Vagina (tissue), 2 donors: ENCODE data around the gene AMPD3. TPM values are rescaled to one million over a fixed set of nuclear protein-coding genes. Genes with fewer than 3 reads are reported as not detected.

Experiments used
- DNase-seq, 2 donors: peaks; one replicate each; pipeline ENCODE4 v3.0.0-alpha.2; 2017; ENCODE audit errors: extremely low spot score in 2 of 2
- H3K27ac ChIP-seq: fragments of 200-600 bp; sonication (generic); one replicate; pipeline ENCODE4 v1.5.1; 2019
- H3K27me3 ChIP-seq: fragments of 200-600 bp; sonication (generic); one replicate; pipeline ENCODE4 v1.5.1; 2019
- H3K36me3 ChIP-seq, 2 donors: fragments of 200-600 bp; sonication (generic); one replicate each; pipeline ENCODE4 v1.5.1; 2017 to 2019
- H3K4me1 ChIP-seq: fragments of 200-600 bp; sonication (generic); one replicate; pipeline ENCODE4 v1.5.1; 2019
- H3K4me3 ChIP-seq, 2 donors: fragments of 200-600 bp; sonication (generic); 1 replicate in 1 of 2; 2 replicates in 1 of 2; pipeline ENCODE4 v1.5.1; 2016 to 2019
- H3K9me3 ChIP-seq: fragments of 200-600 bp; sonication (generic); one replicate; pipeline ENCODE4 v1.5.1; 2019
- POLR2A ChIP-seq, 2 donors: fragments of 450-650 bp; IDR thresholded peaks; one replicate each; pipeline ENCODE4 v1.6.1; 2017; ENCODE audit warnings: antibody characterized with exemption in 2 of 2, mild to moderate bottlenecking in 2 of 2, moderate library complexity in 2 of 2
- POLR2AphosphoS5 ChIP-seq, 2 donors: sonication (generic); formaldehyde crosslinking; IDR thresholded peaks; one replicate each; pipeline ENCODE4 v1.9.0; 2017; ENCODE audit warnings: antibody characterized with exemption in 2 of 2, mild to moderate bottlenecking in 2 of 2, low read depth in 1 of 2; ENCODE audit not compliant: insufficient read depth in 1 of 2
- intact Hi-C: fragments of 100-400 bp; cut with DNase I; formaldehyde crosslinking; loops from one replicate; pipeline ENCODE4 v1.15.1; 2023
- total RNA-seq: library from RNA; depleted of rRNA; stranded (reverse); fragments of >200 nt; gene quantifications from one replicate; pipeline ENCODE4 v1.2.3, GENCODE V29; 2016
- TF ChIP-seq, protein P1 (sequence below), 3 experiments: fragments of 450-650 bp in 2 of 3; fragments of 200-600 bp in 1 of 3; sonication (generic) in 1 of 3; IDR thresholded peaks; one replicate each; pipeline ENCODE4 v1.5.1; 2017 to 2019; ENCODE audit warnings: antibody characterized with exemption in 3 of 3, mild to moderate bottlenecking in 2 of 3, moderate library complexity in 2 of 3

Gene AMPD3
- total RNA-seq, 1 donor from 2014 or later, result 20.1 TPM

DNA sequence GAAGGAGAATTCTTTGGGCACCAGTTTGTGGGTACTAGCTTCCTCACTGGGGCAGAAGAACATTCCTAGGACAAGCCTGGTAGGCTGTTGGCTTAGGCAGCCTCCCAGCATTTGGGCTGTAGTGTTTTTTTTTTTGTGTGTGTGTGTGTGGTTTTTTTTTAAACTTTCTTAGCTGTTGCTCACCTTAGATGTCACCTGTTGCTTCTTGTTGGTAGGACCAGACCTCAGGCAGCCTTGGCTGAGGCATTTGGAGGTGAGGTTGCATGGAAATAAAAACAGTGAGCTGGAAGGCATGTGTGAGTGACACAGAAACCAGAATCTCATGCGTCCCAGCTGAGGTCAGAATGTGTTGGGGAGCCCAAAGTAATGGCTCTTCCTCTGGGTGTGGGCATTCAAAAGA, 21.3 kb downstream of the AMPD3 start:
- Histone ChIP-seq H3K27ac (no peak overlapping the region), H3K36me3 (no peaks in the 10 kb centered on the region), H3K4me1 (no peaks in the 10 kb centered on the region), H3K27me3 (no peaks in the 10 kb centered on the region), H3K4me3 (no peak overlapping the region), H3K9me3 (no peaks in the 10 kb centered on the region)
- DNase-seq, result no peak
- TF ChIP-seq, protein P1, sequence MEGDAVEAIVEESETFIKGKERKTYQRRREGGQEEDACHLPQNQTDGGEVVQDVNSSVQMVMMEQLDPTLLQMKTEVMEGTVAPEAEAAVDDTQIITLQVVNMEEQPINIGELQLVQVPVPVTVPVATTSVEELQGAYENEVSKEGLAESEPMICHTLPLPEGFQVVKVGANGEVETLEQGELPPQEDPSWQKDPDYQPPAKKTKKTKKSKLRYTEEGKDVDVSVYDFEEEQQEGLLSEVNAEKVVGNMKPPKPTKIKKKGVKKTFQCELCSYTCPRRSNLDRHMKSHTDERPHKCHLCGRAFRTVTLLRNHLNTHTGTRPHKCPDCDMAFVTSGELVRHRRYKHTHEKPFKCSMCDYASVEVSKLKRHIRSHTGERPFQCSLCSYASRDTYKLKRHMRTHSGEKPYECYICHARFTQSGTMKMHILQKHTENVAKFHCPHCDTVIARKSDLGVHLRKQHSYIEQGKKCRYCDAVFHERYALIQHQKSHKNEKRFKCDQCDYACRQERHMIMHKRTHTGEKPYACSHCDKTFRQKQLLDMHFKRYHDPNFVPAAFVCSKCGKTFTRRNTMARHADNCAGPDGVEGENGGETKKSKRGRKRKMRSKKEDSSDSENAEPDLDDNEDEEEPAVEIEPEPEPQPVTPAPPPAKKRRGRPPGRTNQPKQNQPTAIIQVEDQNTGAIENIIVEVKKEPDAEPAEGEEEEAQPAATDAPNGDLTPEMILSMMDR (IDR thresholded peaks at IDR 0.05), result no peak
- TF ChIP-seq POLR2AphosphoS5 (IDR thresholded peaks at IDR 0.05; ENCODE audit: insufficient read depth in 1 of 2, low read depth in 1 of 2) (no peak), POLR2A (IDR thresholded peaks at IDR 0.05) (no peak)
- intact Hi-C loops, result no loop called here

DNA sequence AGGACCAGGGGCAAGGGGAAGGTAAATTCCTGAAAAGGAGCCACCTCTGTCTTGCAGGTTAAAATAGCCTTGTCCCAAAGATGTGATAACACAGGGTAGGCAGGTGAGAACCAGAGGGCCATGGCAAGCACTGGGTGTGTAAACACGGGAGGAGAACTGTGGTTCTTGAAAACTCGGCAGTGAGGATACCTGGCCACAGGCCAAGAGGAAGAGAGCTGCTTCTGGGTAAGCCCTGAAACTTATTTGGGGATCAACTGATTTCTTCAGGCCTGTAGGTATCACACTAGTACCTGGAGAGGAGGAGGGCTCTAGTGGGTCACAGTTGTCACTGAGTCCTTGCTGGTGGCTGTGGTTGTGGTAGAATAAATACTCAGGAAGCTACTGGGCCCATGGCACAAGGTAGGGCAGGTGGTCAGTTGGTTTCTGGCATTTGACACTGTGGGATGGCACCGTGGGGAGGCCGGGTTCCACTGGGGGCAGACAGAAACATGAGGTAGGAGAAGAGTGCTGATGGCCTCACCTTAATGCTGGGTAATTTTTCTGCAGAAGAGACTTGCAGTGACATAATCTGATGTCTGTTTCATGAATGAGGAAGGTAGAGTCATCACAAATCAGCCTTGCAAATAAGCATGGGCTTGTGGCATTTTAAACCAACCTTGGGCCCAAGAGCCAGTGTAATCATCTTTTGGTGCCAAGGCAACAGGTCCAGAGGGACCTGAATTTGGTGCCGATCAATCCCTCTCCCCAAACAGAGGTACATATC, 22.0 kb downstream of the AMPD3 start:
- no peaks in the 10 kb centered on the region for H3K4me1 ChIP-seq
- no peak for TF ChIP-seq POLR2AphosphoS5 (IDR thresholded peaks at IDR 0.05; ENCODE audit: insufficient read depth in 1 of 2, low read depth in 1 of 2)
- no peak for TF ChIP-seq POLR2A (IDR thresholded peaks at IDR 0.05)
- TF ChIP-seq, protein P1 (IDR thresholded peaks at IDR 0.05), result no peak
- H3K9me3 ChIP-seq, result no peaks in the 10 kb centered on the region
- H3K36me3 ChIP-seq, result no peaks in the 10 kb centered on the region
- intact Hi-C loops, result no loop called here
- H3K4me3 ChIP-seq, result no peak overlapping the region
- H3K27me3 ChIP-seq, result no peaks in the 10 kb centered on the region
- no peak for DNase-seq
- H3K27ac ChIP-seq, result no peak overlapping the region

- no peak for DNase-seq
Observed at GRCh38 chr11:10477690-10478046, 22.6 kb downstream of the AMPD3 start.

DNA sequence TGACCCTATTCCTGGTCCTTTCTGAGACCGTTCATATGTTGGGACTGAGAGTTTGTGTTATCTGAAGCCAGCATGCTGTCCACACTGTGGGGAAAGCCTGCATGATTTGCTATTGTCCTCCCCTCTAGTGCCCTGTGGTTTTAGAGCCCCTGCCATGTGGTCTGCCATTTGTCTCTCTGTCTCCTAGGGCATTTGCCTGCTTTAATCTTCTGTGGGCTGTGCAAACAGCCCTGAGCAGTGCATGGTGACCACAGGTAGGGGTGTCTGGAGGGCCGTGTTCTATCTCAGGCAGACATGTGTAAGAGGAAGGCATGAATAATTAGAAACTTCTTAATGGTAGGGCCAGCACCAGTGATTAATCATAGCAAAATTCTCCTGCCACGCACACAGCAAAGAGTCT, 23.0 kb downstream of the AMPD3 start:
- H3K27ac ChIP-seq, result no peak overlapping the region
- H3K9me3 ChIP-seq, result no peaks in the 10 kb centered on the region
- intact Hi-C loops, result no loop called here
- no peak for DNase-seq
- H3K4me3 ChIP-seq, result no peak overlapping the region
- H3K27me3 ChIP-seq, result no peaks in the 10 kb centered on the region
- H3K36me3 ChIP-seq, result no peaks in the 10 kb centered on the region
- no peak for TF ChIP-seq POLR2AphosphoS5 (IDR thresholded peaks at IDR 0.05; ENCODE audit: insufficient read depth in 1 of 2, low read depth in 1 of 2)
- no peak for TF ChIP-seq POLR2A (IDR thresholded peaks at IDR 0.05)
- TF ChIP-seq, protein P1 (IDR thresholded peaks at IDR 0.05), result no peak
- H3K4me1 ChIP-seq, result no peaks in the 10 kb centered on the region

More at GRCh38 chr11:10477690-10478046, 22.6 kb downstream of the AMPD3 start:
- no peaks in the 10 kb centered on the region for H3K27me3 ChIP-seq
- H3K9me3 ChIP-seq, result no peaks in the 10 kb centered on the region
- no peaks in the 10 kb centered on the region for H3K4me1 ChIP-seq
- no peak overlapping the region for H3K4me3 ChIP-seq
- TF ChIP-seq POLR2AphosphoS5 (IDR thresholded peaks at IDR 0.05; ENCODE audit: insufficient read depth in 1 of 2, low read depth in 1 of 2) (no peak), POLR2A (IDR thresholded peaks at IDR 0.05) (no peak)
- H3K36me3 ChIP-seq, result no peaks in the 10 kb centered on the region
- intact Hi-C loops, result no loop called here
- no peak overlapping the region for H3K27ac ChIP-seq

- Histone ChIP-seq H3K9me3 (no peaks in the 10 kb centered on the region), H3K4me1 (no peaks in the 10 kb centered on the region), H3K4me3 (no peak overlapping the region), H3K36me3 (no peaks in the 10 kb centered on the region), H3K27me3 (no peaks in the 10 kb centered on the region), H3K27ac (no peak overlapping the region)
- TF ChIP-seq POLR2A (IDR thresholded peaks at IDR 0.05), result no peak
- TF ChIP-seq, protein P1 (IDR thresholded peaks at IDR 0.05), result no peak
- TF ChIP-seq POLR2AphosphoS5 (IDR thresholded peaks at IDR 0.05; ENCODE audit: insufficient read depth in 1 of 2, low read depth in 1 of 2), result no peak
- DNase-seq, result no peak
- intact Hi-C loops, result no loop called here
Observed at GRCh38 chr11:10478574-10479550, 23.8 kb downstream of the AMPD3 start.
